ENCODE results near the gene KMT5B. TPM values are rescaled to one million over a fixed set of nuclear protein-coding genes. Genes with fewer than 3 reads are reported as not detected.

Gene KMT5B
- total and polyA plus RNA-seq, 10 of the 15 experiments (the other 5 are each of a cell fraction or from before 2014, with no cell fraction given), result 4.7 to 21.8 (median 18.0) TPM

DNA sequence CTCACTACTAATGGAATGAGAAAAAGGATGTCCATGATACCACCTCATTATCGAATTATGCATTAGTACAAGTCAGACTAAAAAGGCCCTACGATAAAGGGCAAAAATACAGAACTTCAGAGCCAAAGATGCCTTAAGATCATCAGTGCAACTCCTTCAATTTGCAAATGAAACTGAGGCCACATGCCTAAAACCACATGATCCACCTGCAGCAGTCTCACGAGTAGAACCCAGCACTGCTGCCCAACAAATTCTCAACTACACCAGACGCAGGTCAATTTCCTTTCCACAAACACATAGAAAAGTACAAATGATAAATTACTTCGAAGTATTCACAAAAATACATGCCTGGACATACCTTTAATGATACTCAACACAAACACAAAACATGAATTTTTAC, 20.1 kb downstream of the KMT5B start:
- H3K4me3 ChIP-seq, result no peak overlapping the region
- no peak overlapping the region for H3K27ac ChIP-seq (ENCODE audit: control insufficient read depth, insufficient read depth)
- peaks cover 25% of the 10 kb centered on the region for H3K79me2 ChIP-seq (ENCODE audit: control insufficient read depth, insufficient read depth, low read length)
- peaks cover 8% of the 10 kb centered on the region; the same call in 1 of the 2 replicates for H3K4me1 ChIP-seq (ENCODE audit: control insufficient read depth, insufficient read depth, low read length)
- BruUV-seq (replicated peaks), result no TSS peak
- H2AFZ ChIP-seq (ENCODE audit: control insufficient read depth, low read depth, low read length), result no peak overlapping the region
- WGBS (ENCODE audit: insufficient coverage, insufficient replicate concordance, low lambda C conversion rate, missing lambda C conversion rate), result 79% methylated on average over 5 of the region's 5 CpGs
- ChIA-PET RAD21 (ENCODE audit: unreplicated experiment) (no interaction called here), SMC1A (ENCODE audit: uncharacterized antibody, unreplicated experiment) (interaction anchor here (0.9 to 3.5 kb wide), 5 partner anchors 11 to 24 kb away, joined by 3 to 11 read pairs (median 4); no protein-coding TSS in a partner anchor), POLR2A (interaction anchor here (0.7 kb wide), 1 partner anchor 15 kb away, joined by 4 read pairs; no protein-coding TSS in a partner anchor), CTCF (interaction anchor here (1.9 kb wide), 1 partner anchor 16 kb away, joined by 6 read pairs; no protein-coding TSS in a partner anchor)
- peaks cover 2% of the 10 kb centered on the region in 2 experiments; a peak in 2 of 4 replicates for H3K36me3 ChIP-seq (ENCODE audit: control insufficient read depth in 2 of 2, insufficient read depth in 2 of 2, low read length in 1 of 2)
- ATAC-seq (0 out of 3 replicates have a peak, but pooled peaks have one; percentile 25), DNase-seq (ENCODE audit: low read depth, low spot score) (no peak), FAIRE-seq (no peak)
- intact Hi-C loops (cut with micrococcal nuclease; ENCODE audit: unreplicated experiment), result no loop called here
- no peak overlapping the region for H3K9ac ChIP-seq (ENCODE audit: control insufficient read depth, insufficient read depth, low read length)
- in situ Hi-C loops (cut with MboI), result no loop called here
- H3K27me3 ChIP-seq (replicated peaks in 1 of 2; ENCODE audit: control insufficient read depth in 2 of 2, insufficient read depth in 2 of 2, low read length in 1 of 2), result no peaks in the 10 kb centered on the region
- H3K4me2 ChIP-seq (ENCODE audit: control insufficient read depth, insufficient read depth), result no peak overlapping the region
- no peaks in the 10 kb centered on the region for H4K20me1 ChIP-seq (ENCODE audit: control insufficient read depth, insufficient read depth)
- H3K9me3 ChIP-seq (replicated peaks; ENCODE audit: control insufficient read depth, insufficient read depth, low read length), result no peaks in the 10 kb centered on the region
- TF ChIP-seq MYC (IDR thresholded peaks at IDR 0.05; ENCODE audit: insufficient read depth, insufficient read length, insufficient replicate concordance, low read length, severe bottlenecking) (no peak), POLR2AphosphoS5 (IDR thresholded peaks at IDR 0.05; ENCODE audit: low read length) (no peak), RCOR1 (conservative IDR thresholded peaks at IDR 0.05; ENCODE audit: low read depth, low read length) (no peak), RAD51 (IDR thresholded peaks at IDR 0.05) (peak; percentile 21; the same call in 1 of the 2 replicates), RUNX3 (IDR thresholded peaks at IDR 0.05; ENCODE audit: low read length) (peak; percentile 51), RELA (IDR thresholded peaks at IDR 0.05; ENCODE audit: borderline replicate concordance, partially characterized antibody) (no peak)
- TF ChIP-seq, protein P1, sequence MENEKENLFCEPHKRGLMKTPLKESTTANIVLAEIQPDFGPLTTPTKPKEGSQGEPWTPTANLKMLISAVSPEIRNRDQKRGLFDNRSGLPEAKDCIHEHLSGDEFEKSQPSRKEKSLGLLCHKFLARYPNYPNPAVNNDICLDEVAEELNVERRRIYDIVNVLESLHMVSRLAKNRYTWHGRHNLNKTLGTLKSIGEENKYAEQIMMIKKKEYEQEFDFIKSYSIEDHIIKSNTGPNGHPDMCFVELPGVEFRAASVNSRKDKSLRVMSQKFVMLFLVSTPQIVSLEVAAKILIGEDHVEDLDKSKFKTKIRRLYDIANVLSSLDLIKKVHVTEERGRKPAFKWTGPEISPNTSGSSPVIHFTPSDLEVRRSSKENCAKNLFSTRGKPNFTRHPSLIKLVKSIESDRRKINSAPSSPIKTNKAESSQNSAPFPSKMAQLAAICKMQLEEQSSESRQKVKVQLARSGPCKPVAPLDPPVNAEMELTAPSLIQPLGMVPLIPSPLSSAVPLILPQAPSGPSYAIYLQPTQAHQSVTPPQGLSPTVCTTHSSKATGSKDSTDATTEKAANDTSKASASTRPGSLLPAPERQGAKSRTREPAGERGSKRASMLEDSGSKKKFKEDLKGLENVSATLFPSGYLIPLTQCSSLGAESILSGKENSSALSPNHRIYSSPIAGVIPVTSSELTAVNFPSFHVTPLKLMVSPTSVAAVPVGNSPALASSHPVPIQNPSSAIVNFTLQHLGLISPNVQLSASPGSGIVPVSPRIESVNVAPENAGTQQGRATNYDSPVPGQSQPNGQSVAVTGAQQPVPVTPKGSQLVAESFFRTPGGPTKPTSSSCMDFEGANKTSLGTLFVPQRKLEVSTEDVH (IDR thresholded peaks at IDR 0.05; ENCODE audit: low read depth, partially characterized antibody), result no peak
- TF ChIP-seq, protein P2, sequence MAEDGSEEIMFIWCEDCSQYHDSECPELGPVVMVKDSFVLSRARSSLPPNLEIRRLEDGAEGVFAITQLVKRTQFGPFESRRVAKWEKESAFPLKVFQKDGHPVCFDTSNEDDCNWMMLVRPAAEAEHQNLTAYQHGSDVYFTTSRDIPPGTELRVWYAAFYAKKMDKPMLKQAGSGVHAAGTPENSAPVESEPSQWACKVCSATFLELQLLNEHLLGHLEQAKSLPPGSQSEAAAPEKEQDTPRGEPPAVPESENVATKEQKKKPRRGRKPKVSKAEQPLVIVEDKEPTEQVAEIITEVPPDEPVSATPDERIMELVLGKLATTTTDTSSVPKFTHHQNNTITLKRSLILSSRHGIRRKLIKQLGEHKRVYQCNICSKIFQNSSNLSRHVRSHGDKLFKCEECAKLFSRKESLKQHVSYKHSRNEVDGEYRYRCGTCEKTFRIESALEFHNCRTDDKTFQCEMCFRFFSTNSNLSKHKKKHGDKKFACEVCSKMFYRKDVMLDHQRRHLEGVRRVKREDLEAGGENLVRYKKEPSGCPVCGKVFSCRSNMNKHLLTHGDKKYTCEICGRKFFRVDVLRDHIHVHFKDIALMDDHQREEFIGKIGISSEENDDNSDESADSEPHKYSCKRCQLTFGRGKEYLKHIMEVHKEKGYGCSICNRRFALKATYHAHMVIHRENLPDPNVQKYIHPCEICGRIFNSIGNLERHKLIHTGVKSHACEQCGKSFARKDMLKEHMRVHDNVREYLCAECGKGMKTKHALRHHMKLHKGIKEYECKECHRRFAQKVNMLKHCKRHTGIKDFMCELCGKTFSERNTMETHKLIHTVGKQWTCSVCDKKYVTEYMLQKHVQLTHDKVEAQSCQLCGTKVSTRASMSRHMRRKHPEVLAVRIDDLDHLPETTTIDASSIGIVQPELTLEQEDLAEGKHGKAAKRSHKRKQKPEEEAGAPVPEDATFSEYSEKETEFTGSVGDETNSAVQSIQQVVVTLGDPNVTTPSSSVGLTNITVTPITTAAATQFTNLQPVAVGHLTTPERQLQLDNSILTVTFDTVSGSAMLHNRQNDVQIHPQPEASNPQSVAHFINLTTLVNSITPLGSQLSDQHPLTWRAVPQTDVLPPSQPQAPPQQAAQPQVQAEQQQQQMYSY (CRISPR knock-in tag; IDR thresholded peaks at IDR 0.05), result no peak
- TF ChIP-seq, protein P3, sequence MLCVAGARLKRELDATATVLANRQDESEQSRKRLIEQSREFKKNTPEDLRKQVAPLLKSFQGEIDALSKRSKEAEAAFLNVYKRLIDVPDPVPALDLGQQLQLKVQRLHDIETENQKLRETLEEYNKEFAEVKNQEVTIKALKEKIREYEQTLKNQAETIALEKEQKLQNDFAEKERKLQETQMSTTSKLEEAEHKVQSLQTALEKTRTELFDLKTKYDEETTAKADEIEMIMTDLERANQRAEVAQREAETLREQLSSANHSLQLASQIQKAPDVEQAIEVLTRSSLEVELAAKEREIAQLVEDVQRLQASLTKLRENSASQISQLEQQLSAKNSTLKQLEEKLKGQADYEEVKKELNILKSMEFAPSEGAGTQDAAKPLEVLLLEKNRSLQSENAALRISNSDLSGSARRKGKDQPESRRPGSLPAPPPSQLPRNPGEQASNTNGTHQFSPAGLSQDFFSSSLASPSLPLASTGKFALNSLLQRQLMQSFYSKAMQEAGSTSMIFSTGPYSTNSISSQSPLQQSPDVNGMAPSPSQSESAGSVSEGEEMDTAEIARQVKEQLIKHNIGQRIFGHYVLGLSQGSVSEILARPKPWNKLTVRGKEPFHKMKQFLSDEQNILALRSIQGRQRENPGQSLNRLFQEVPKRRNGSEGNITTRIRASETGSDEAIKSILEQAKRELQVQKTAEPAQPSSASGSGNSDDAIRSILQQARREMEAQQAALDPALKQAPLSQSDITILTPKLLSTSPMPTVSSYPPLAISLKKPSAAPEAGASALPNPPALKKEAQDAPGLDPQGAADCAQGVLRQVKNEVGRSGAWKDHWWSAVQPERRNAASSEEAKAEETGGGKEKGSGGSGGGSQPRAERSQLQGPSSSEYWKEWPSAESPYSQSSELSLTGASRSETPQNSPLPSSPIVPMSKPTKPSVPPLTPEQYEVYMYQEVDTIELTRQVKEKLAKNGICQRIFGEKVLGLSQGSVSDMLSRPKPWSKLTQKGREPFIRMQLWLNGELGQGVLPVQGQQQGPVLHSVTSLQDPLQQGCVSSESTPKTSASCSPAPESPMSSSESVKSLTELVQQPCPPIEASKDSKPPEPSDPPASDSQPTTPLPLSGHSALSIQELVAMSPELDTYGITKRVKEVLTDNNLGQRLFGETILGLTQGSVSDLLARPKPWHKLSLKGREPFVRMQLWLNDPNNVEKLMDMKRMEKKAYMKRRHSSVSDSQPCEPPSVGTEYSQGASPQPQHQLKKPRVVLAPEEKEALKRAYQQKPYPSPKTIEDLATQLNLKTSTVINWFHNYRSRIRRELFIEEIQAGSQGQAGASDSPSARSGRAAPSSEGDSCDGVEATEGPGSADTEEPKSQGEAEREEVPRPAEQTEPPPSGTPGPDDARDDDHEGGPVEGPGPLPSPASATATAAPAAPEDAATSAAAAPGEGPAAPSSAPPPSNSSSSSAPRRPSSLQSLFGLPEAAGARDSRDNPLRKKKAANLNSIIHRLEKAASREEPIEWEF (IDR thresholded peaks at IDR 0.05; ENCODE audit: insufficient replicate concordance, low read depth, low read length), result no peak
- TF ChIP-seq, protein P4, sequence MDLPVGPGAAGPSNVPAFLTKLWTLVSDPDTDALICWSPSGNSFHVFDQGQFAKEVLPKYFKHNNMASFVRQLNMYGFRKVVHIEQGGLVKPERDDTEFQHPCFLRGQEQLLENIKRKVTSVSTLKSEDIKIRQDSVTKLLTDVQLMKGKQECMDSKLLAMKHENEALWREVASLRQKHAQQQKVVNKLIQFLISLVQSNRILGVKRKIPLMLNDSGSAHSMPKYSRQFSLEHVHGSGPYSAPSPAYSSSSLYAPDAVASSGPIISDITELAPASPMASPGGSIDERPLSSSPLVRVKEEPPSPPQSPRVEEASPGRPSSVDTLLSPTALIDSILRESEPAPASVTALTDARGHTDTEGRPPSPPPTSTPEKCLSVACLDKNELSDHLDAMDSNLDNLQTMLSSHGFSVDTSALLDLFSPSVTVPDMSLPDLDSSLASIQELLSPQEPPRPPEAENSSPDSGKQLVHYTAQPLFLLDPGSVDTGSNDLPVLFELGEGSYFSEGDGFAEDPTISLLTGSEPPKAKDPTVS (IDR thresholded peaks at IDR 0.05; ENCODE audit: low read depth, low read length), result no peak
